HL-60 (cell line): ENCODE measurements around the gene SMOC2.

Experiments used
- DNase-seq, 2 experiments: peaks; one replicate each; pipeline ENCODE4 v3.0.0-alpha.2; 2010 to 2020; ENCODE audit warnings: low read depth in 1 of 2, low spot score in 1 of 2
- H3K27ac ChIP-seq: fragments of 250-450 bp; sonication (Bioruptor Pico); replicated peaks from 2 replicates; pipeline ENCODE4 v1.5.1; 2020; ENCODE audit warnings: mild to moderate bottlenecking, moderate library complexity
- H3K27me3 ChIP-seq: fragments of 250-450 bp; sonication (Bioruptor Pico); 2 replicates; pipeline ENCODE4 v1.5.1; 2021; ENCODE audit warnings: mild to moderate bottlenecking, moderate library complexity; ENCODE audit not compliant: insufficient read depth, poor library complexity, severe bottlenecking
- H3K4me3 ChIP-seq: replicated peaks from 2 replicates; pipeline ENCODE4 v1.5.1; 2011; ENCODE audit warnings: mild to moderate bottlenecking, control low read depth, low read length; ENCODE audit not compliant: insufficient read depth
- CTCF ChIP-seq: IDR thresholded peaks from one replicate; pipeline ENCODE4 v1.5.1; 2011; ENCODE audit warnings: low read length, control low read depth, inconsistent platforms; ENCODE audit not compliant: insufficient read depth
- GABPA ChIP-seq: IDR thresholded peaks from 2 replicates; pipeline ENCODE4 v1.6.1; 2012; ENCODE audit warnings: low read depth
- POLR2AphosphoS5 ChIP-seq: IDR thresholded peaks from 2 replicates; pipeline ENCODE4 v1.6.1; 2012; ENCODE audit warnings: low read depth
- REST ChIP-seq: IDR thresholded peaks from 2 replicates; pipeline ENCODE4 v1.6.1; 2012; ENCODE audit warnings: low read depth; ENCODE audit not compliant: insufficient replicate concordance
- SPI1 ChIP-seq: IDR thresholded peaks from 2 replicates; pipeline ENCODE4 v1.6.1; 2012; ENCODE audit warnings: low read depth, mild to moderate bottlenecking, borderline replicate concordance

SMOC2 gene

GRCh38 chr6:168636147-168637004 lies 195.4 kb downstream of the SMOC2 start:
- Histone ChIP-seq H3K4me3 (no peak overlapping the region), H3K27me3 (peaks cover 2% of the 10 kb centered on the region), H3K27ac (no peak overlapping the region)
- TF ChIP-seq GABPA (no peak), CTCF (no peak), REST (no peak)
- no peak for DNase-seq

GRCh38 chr6:168637834-168638233 lies 196.8 kb downstream of the SMOC2 start:
- DNase-seq = no peak
- Histone ChIP-seq H3K27ac (no peak overlapping the region), H3K27me3 (peaks cover 2% of the 10 kb centered on the region), H3K4me3 (no peak overlapping the region)
- TF ChIP-seq POLR2AphosphoS5 (no peak), REST (no peak), SPI1 (no peak)

GRCh38 chr6:168638468-168639271 lies 197.7 kb downstream of the SMOC2 start:
- Histone ChIP-seq H3K27ac (no peak overlapping the region), H3K4me3 (no peak overlapping the region), H3K27me3 (peaks cover 2% of the 10 kb centered on the region)
- no peak for TF ChIP-seq POLR2AphosphoS5
- TF ChIP-seq SPI1 = no peak
- TF ChIP-seq GABPA = no peak
- TF ChIP-seq REST = no peak
- no peak for TF ChIP-seq CTCF
- DNase-seq = no peak
